ENCODE measurements around the gene SHC4.
A peak's percentile ranks its signal among the peaks of the same experiment; 100 is the strongest.

The SHC4 gene

GRCh38 chr15:48966595-48967301 is 3.0 kb upstream of the SHC4 start:
- DNase-seq, result peak; percentile 68

- peak; percentile 49 for DNase-seq
Measured at GRCh38 chr15:48965972-48966371, 2.3 kb upstream of the SHC4 start.

- DNase-seq, result no peak
Measured at GRCh38 chr15:48964898-48965297, 1.2 kb upstream of the SHC4 start.

- peak; percentile 42 for DNase-seq
Measured at GRCh38 chr15:48962662-48963523, 826 bp downstream of the SHC4 start.

- no peak for DNase-seq
Measured at GRCh38 chr15:48955967-48956366, 7.8 kb downstream of the SHC4 start.

- no peak for DNase-seq
Measured at GRCh38 chr15:48955370-48955769, 8.3 kb downstream of the SHC4 start.

- peak; percentile 26 for DNase-seq
Measured at GRCh38 chr15:48954538-48954937, 9.2 kb downstream of the SHC4 start.

GRCh38 chr15:48946840-48947187 is 16.9 kb downstream of the SHC4 start:
- no peak for DNase-seq

GRCh38 chr15:48946074-48946839 is 17.5 kb downstream of the SHC4 start:
- DNase-seq, result peak; percentile 67

GRCh38 chr15:48945386-48945785 is 18.3 kb downstream of the SHC4 start:
- DNase-seq, result no peak

- no peak for DNase-seq
Measured at GRCh38 chr15:48941904-48942303, 21.8 kb downstream of the SHC4 start.

- peak; percentile 96 for DNase-seq
Measured at GRCh38 chr15:48940508-48940907, 23.2 kb downstream of the SHC4 start.

- DNase-seq, result peak; percentile 98
Measured at GRCh38 chr15:48939648-48940047, 24.1 kb downstream of the SHC4 start.

- no peak for DNase-seq
Measured at GRCh38 chr15:48937886-48938285, 25.8 kb downstream of the SHC4 start.

GRCh38 chr15:48936666-48937065 is 27.1 kb downstream of the SHC4 start:
- peak; percentile 78 for DNase-seq

GRCh38 chr15:48935236-48935635 is 28.5 kb downstream of the SHC4 start:
- no peak for DNase-seq

GRCh38 chr15:48930735-48931134 is 33.0 kb downstream of the SHC4 start:
- DNase-seq, result no peak

- peak; percentile 50 for DNase-seq
Measured at GRCh38 chr15:48929661-48930060, 34.1 kb downstream of the SHC4 start.

- peak; percentile 67 for DNase-seq
Measured at GRCh38 chr15:48928877-48929538, 34.7 kb downstream of the SHC4 start.

- peak; percentile 95 for DNase-seq
Measured at GRCh38 chr15:48925714-48926223, 38.0 kb downstream of the SHC4 start.

- DNase-seq, result no peak
Measured at GRCh38 chr15:48924528-48925393, 39.0 kb downstream of the SHC4 start.

GRCh38 chr15:48922046-48922445 is 41.7 kb downstream of the SHC4 start:
- DNase-seq, result no peak
